ENCODE results near the gene AHCYL2.
A peak's percentile ranks its signal among the peaks of the same experiment; 100 is the strongest.

The AHCYL2 gene
- 11.7 to 27.7 (median 21.1) reads per million in 9 experiments for total RNA-seq

GRCh38 chr7:129224251-129225205, at the start of gene AHCYL2:
AHCYL2 (plus strand) TSS chr7:129225030.
- DNase-seq (peak; percentile 89 to 92 (median 90)), ATAC-seq (replicated peaks) (peak; percentile 88)
- H3K9me3 Mint-ChIP-seq, result no peaks in the 10 kb centered on the region
- peaks cover 6% of the 10 kb centered on the region for H3K36me3 Mint-ChIP-seq (ENCODE audit: insufficient read depth)
- no peaks in the 10 kb centered on the region for H3K27me3 Mint-ChIP-seq
- peak within 1 kb of the TSS; percentile 84 to 93 for H3K27ac Mint-ChIP-seq
- H3K4me3 Mint-ChIP-seq, result peak within 1 kb of the TSS; percentile 89 to 90
- peaks cover 15 to 22% of the 10 kb centered on the region in 2 donors for H3K4me1 Mint-ChIP-seq (ENCODE audit: low read depth in 2 of 2)

GRCh38 chr7:129176916-129177710, 47.7 kb upstream of the AHCYL2 start:
- ATAC-seq (replicated peaks), result no peak
- Mint-ChIP-seq H3K27me3 (peaks cover 8 to 32% of the 10 kb centered on the region in 2 donors), H3K4me1 (ENCODE audit: low read depth in 2 of 2) (no peaks in the 10 kb centered on the region), H3K4me3 (no peak overlapping the region), H3K9me3 (no peaks in the 10 kb centered on the region), H3K27ac (no peak overlapping the region), H3K36me3 (ENCODE audit: insufficient read depth) (no peaks in the 10 kb centered on the region)
- no peak for DNase-seq

- H3K9me3 Mint-ChIP-seq, result no peaks in the 10 kb centered on the region
- H3K36me3 Mint-ChIP-seq (ENCODE audit: insufficient read depth), result no peaks in the 10 kb centered on the region
- H3K27me3 Mint-ChIP-seq, result peaks cover 39 to 68% of the 10 kb centered on the region in 2 donors
- no peak for ATAC-seq (replicated peaks)
- H3K27ac Mint-ChIP-seq, result no peak overlapping the region
- DNase-seq, result no peak
- no peaks in the 10 kb centered on the region for H3K4me1 Mint-ChIP-seq (ENCODE audit: low read depth in 2 of 2)
- H3K4me3 Mint-ChIP-seq, result no peak overlapping the region
These were observed 39.7 kb upstream of the AHCYL2 start for GRCh38 chr7:129184981-129185670.

GRCh38 chr7:129186749-129187260, 38.0 kb upstream of the AHCYL2 start:
- H3K27me3 Mint-ChIP-seq, result peaks cover 49 to 65% of the 10 kb centered on the region in 2 donors
- no peak for DNase-seq
- no peak overlapping the region for H3K4me3 Mint-ChIP-seq

GRCh38 chr7:129187681-129188371, 37.0 kb upstream of the AHCYL2 start:
- H3K4me1 Mint-ChIP-seq (ENCODE audit: low read depth in 2 of 2), result no peaks in the 10 kb centered on the region
- no peak for ATAC-seq (replicated peaks)
- DNase-seq, result no peak
- H3K4me3 Mint-ChIP-seq, result peak overlapping the region; percentile 28 to 75
- H3K36me3 Mint-ChIP-seq (ENCODE audit: insufficient read depth), result no peaks in the 10 kb centered on the region
- no peaks in the 10 kb centered on the region for H3K9me3 Mint-ChIP-seq
- H3K27me3 Mint-ChIP-seq, result peaks cover 59 to 74% of the 10 kb centered on the region in 2 donors
- no peak overlapping the region for H3K27ac Mint-ChIP-seq

More at GRCh38 chr7:129186749-129187260, 38.0 kb upstream of the AHCYL2 start:
- H3K36me3 Mint-ChIP-seq (ENCODE audit: insufficient read depth), result no peaks in the 10 kb centered on the region
- H3K9me3 Mint-ChIP-seq, result no peaks in the 10 kb centered on the region
- no peaks in the 10 kb centered on the region for H3K4me1 Mint-ChIP-seq (ENCODE audit: low read depth in 2 of 2)
- no peak for ATAC-seq (replicated peaks)
- no peak overlapping the region for H3K27ac Mint-ChIP-seq

GRCh38 chr7:129188372-129188891, 36.4 kb upstream of the AHCYL2 start, which contains the start of gene SMO:
SMO (plus strand) TSS chr7:129188633; CDS start chr7:129189152, 519 bp downstream.
- H3K36me3 Mint-ChIP-seq (ENCODE audit: insufficient read depth), result no peaks in the 10 kb centered on the region
- H3K27me3 Mint-ChIP-seq, result peaks cover 65 to 80% of the 10 kb centered on the region in 2 donors
- peak; percentile 27 for ATAC-seq (replicated peaks)
- DNase-seq, result no peak
- H3K27ac Mint-ChIP-seq, result no peak within 1 kb of the TSS
- peak within 1 kb of the TSS; percentile 59 to 75 for H3K4me3 Mint-ChIP-seq
- no peaks in the 10 kb centered on the region for H3K4me1 Mint-ChIP-seq (ENCODE audit: low read depth in 2 of 2)
- no peaks in the 10 kb centered on the region for H3K9me3 Mint-ChIP-seq

- no peaks in the 10 kb centered on the region for H3K9me3 Mint-ChIP-seq
- peaks cover 65 to 80% of the 10 kb centered on the region in 2 donors for H3K27me3 Mint-ChIP-seq
These were observed 35.8 kb upstream of the AHCYL2 start for GRCh38 chr7:129188892-129189660.

GRCh38 chr7:129189661-129190310, 35.0 kb upstream of the AHCYL2 start:
- no peak for DNase-seq
- no peaks in the 10 kb centered on the region for H3K4me1 Mint-ChIP-seq (ENCODE audit: low read depth in 2 of 2)
- H3K4me3 Mint-ChIP-seq, result peak overlapping the region; percentile 49 to 59
- no peak overlapping the region for H3K27ac Mint-ChIP-seq
- no peaks in the 10 kb centered on the region for H3K36me3 Mint-ChIP-seq (ENCODE audit: insufficient read depth)
- no peaks in the 10 kb centered on the region for H3K9me3 Mint-ChIP-seq
- ATAC-seq (replicated peaks), result no peak
- peaks cover 65 to 75% of the 10 kb centered on the region in 2 donors for H3K27me3 Mint-ChIP-seq

More at GRCh38 chr7:129188892-129189660, 35.8 kb upstream of the AHCYL2 start:
- no peaks in the 10 kb centered on the region for H3K36me3 Mint-ChIP-seq (ENCODE audit: insufficient read depth)
- peak overlapping the region; percentile 59 to 75 for H3K4me3 Mint-ChIP-seq
- DNase-seq, result no peak
- no peaks in the 10 kb centered on the region for H3K4me1 Mint-ChIP-seq (ENCODE audit: low read depth in 2 of 2)
- peak; percentile 19 for ATAC-seq (replicated peaks)
- no peak overlapping the region for H3K27ac Mint-ChIP-seq

- Mint-ChIP-seq H3K27ac (no peak overlapping the region), H3K9me3 (no peaks in the 10 kb centered on the region), H3K4me1 (ENCODE audit: low read depth in 2 of 2) (no peaks in the 10 kb centered on the region), H3K36me3 (ENCODE audit: insufficient read depth) (no peaks in the 10 kb centered on the region), H3K27me3 (peaks cover 53 to 60% of the 10 kb centered on the region in 2 donors), H3K4me3 (no peak overlapping the region)
- ATAC-seq (replicated peaks) (no peak), DNase-seq (no peak)
These were observed 33.6 kb upstream of the AHCYL2 start for GRCh38 chr7:129191272-129191671.

- Mint-ChIP-seq H3K27ac (no peak overlapping the region), H3K9me3 (no peaks in the 10 kb centered on the region), H3K4me1 (ENCODE audit: low read depth in 2 of 2) (no peaks in the 10 kb centered on the region), H3K36me3 (ENCODE audit: insufficient read depth) (no peaks in the 10 kb centered on the region), H3K4me3 (no peak overlapping the region), H3K27me3 (peaks cover 46 to 48% of the 10 kb centered on the region in 2 donors)
- ATAC-seq (replicated peaks) (no peak), DNase-seq (no peak)
These were observed 30.9 kb upstream of the AHCYL2 start for GRCh38 chr7:129193892-129194291.

GRCh38 chr7:129197771-129198170, 27.1 kb upstream of the AHCYL2 start:
- H3K36me3 Mint-ChIP-seq (ENCODE audit: insufficient read depth), result peaks cover 2% of the 10 kb centered on the region
- ATAC-seq (replicated peaks), result no peak
- H3K4me3 Mint-ChIP-seq, result no peak overlapping the region
- no peak overlapping the region for H3K27ac Mint-ChIP-seq
- DNase-seq, result no peak
- H3K4me1 Mint-ChIP-seq (ENCODE audit: low read depth in 2 of 2), result no peaks in the 10 kb centered on the region
- no peaks in the 10 kb centered on the region for H3K9me3 Mint-ChIP-seq
- peaks cover 31 to 37% of the 10 kb centered on the region in 2 donors for H3K27me3 Mint-ChIP-seq
